ENCODE data around the gene NEO1.

GRCh38 chr15:73282567-73283365, 230.5 kb downstream of the NEO1 start:
- TF ChIP-seq POLR2A (IDR thresholded peaks at IDR 0.05; ENCODE audit: low read depth, low read length) (no peak), POLR2AphosphoS5 (IDR thresholded peaks at IDR 0.05; ENCODE audit: low read depth, low read length) (no peak), SPI1 (IDR thresholded peaks at IDR 0.05; ENCODE audit: low read depth, low read length) (no peak), TAF1 (IDR thresholded peaks at IDR 0.05; ENCODE audit: low read depth, low read length) (no peak)
